Lower leg skin (tissue), 4 donors: ENCODE data around the gene ATF7IP. TPM values are rescaled to one million over a fixed set of nuclear protein-coding genes. Genes with fewer than 3 reads are reported as not detected.
"Not testable (repeated sequence)": the region's sequence is repeated elsewhere in the genome, so short reads cannot be mapped to it uniquely, and the experiment has no call there.

Experiments
- DNase-seq, 2 donors: peaks; one replicate each; pipeline ENCODE4 v3.0.0-alpha.2; 2019; ENCODE audit warnings: low spot score in 2 of 2
- H3K4me3 ChIP-seq: fragments of 200-600 bp; sonication (generic); 2 replicates; pipeline ENCODE4 v1.5.1; 2017; ENCODE audit warnings: mild to moderate bottlenecking, low read depth; ENCODE audit not compliant: poor library complexity, severe bottlenecking
- POLR2A ChIP-seq, 2 donors: fragments of 450-650 bp; IDR thresholded peaks; one replicate each; pipeline ENCODE4 v1.6.1; 2016 to 2017; ENCODE audit warnings: antibody characterized with exemption in 2 of 2, mild to moderate bottlenecking in 1 of 2, moderate library complexity in 1 of 2
- WGBS, 2 donors: methylation state at CpG; one replicate each; pipeline ENCODE4 v1.1.5; 2018; 5-methylcytosine and 5-hydroxymethylcytosine counted together
- intact Hi-C: fragments of 100-400 bp; cut with DNase I; formaldehyde crosslinking; loops from one replicate; pipeline ENCODE4 v1.15.0; 2023; ENCODE audit warnings: low total_unique reads
- total RNA-seq, 4 donors: library from RNA; depleted of rRNA; stranded (reverse); fragments of >200 nt; gene quantifications; one replicate each; pipeline ENCODE4 v1.1.0, GENCODE V29; 2016
- TF ChIP-seq, protein P1 (sequence below), 3 donors: fragments of 450-650 bp; IDR thresholded peaks; one replicate each; pipeline ENCODE4 v1.5.1; 2016; ENCODE audit warnings: antibody characterized with exemption in 3 of 3, mild to moderate bottlenecking in 3 of 3, moderate library complexity in 2 of 3

ATF7IP gene
- total RNA-seq, 4 donors from 2014 or later, result 35.3 to 49.0 (median 42.4) TPM

GRCh38 chr12:14326699-14327098 is 38.8 kb upstream of the ATF7IP start:
- intact Hi-C loops, result no loop called here
- DNase-seq, result no peak
- TF ChIP-seq, protein P1, sequence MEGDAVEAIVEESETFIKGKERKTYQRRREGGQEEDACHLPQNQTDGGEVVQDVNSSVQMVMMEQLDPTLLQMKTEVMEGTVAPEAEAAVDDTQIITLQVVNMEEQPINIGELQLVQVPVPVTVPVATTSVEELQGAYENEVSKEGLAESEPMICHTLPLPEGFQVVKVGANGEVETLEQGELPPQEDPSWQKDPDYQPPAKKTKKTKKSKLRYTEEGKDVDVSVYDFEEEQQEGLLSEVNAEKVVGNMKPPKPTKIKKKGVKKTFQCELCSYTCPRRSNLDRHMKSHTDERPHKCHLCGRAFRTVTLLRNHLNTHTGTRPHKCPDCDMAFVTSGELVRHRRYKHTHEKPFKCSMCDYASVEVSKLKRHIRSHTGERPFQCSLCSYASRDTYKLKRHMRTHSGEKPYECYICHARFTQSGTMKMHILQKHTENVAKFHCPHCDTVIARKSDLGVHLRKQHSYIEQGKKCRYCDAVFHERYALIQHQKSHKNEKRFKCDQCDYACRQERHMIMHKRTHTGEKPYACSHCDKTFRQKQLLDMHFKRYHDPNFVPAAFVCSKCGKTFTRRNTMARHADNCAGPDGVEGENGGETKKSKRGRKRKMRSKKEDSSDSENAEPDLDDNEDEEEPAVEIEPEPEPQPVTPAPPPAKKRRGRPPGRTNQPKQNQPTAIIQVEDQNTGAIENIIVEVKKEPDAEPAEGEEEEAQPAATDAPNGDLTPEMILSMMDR (IDR thresholded peaks at IDR 0.05), result no peak
- TF ChIP-seq POLR2A (IDR thresholded peaks at IDR 0.05), result no peak
- 93 to 95% methylated on average over 5 of the region's 5 CpGs for WGBS, 2 donors
- H3K4me3 ChIP-seq, result no peak overlapping the region

GRCh38 chr12:14327711-14328110 is 37.8 kb upstream of the ATF7IP start:
- TF ChIP-seq POLR2A (IDR thresholded peaks at IDR 0.05), result no peak
- TF ChIP-seq, protein P1 (IDR thresholded peaks at IDR 0.05), result no peak
- no peak for DNase-seq
- intact Hi-C loops, result no loop called here

GRCh38 chr12:14332482-14332881 is 33.0 kb upstream of the ATF7IP start:
- DNase-seq, result no peak

More at GRCh38 chr12:14327711-14328110, 37.8 kb upstream of the ATF7IP start:
- WGBS, 2 donors, result 49 to 50% methylated on average over 1 of the region's 1 CpG
- H3K4me3 ChIP-seq, result no peak overlapping the region

DNA sequence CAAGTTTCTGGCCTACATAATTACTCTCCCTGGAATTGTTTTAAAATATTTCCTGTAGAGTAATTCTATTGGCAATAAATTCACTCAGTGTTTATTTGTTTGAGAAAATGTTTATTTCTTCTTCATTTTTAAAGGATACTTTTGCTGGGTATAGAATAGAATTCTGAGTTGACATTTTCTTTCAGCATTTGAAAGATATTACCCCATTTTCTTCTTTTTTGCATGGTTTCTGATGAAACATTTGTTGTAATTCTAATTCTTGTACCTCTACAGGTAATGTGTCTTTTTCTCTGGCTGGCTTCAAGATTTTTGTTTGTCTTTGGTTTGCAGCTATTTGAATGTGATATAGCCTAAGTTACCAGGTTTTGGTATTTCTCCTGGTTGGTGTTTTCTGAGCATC is 25.1 kb upstream of the ATF7IP start:
- no peak overlapping the region for H3K4me3 ChIP-seq
- TF ChIP-seq, protein P1 (IDR thresholded peaks at IDR 0.05), result no peak
- no peak for TF ChIP-seq POLR2A (IDR thresholded peaks at IDR 0.05)
- DNase-seq, result no peak
- intact Hi-C loops, result loop anchor here (10.0 kb wide), 1 partner anchor 66 kb away; no protein-coding TSS in a partner anchor

More at GRCh38 chr12:14332482-14332881, 33.0 kb upstream of the ATF7IP start:
- no peak for TF ChIP-seq POLR2A (IDR thresholded peaks at IDR 0.05)
- no peak overlapping the region for H3K4me3 ChIP-seq
- intact Hi-C loops, result no loop called here
- 89 to 91% methylated on average over 5 of the region's 5 CpGs for WGBS, 2 donors

DNA sequence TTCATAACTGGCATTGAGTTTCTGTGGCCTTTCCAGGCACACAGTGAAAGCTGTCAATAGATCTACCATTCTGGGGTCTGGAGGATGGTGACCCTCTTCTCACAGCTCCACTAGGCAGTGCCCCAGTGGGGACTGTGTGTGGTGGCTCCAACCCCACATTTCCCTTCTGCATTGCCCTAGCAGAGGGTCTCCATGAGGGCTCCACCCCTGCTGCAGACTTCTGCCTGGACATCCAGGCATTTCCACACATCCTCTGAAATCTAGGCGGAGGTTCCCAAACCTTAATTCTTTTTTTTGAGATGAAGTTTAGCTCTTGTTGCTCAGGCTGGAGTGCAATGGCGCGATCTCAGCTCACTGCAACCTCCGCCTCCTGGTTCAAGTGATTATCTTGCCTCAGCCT is 14.0 kb upstream of the ATF7IP start:
- H3K4me3 ChIP-seq, intact Hi-C loops, DNase-seq: not testable (repeated sequence)
- 100% methylated on average over 4 of the region's 4 CpGs for WGBS, 2 donors

DNA sequence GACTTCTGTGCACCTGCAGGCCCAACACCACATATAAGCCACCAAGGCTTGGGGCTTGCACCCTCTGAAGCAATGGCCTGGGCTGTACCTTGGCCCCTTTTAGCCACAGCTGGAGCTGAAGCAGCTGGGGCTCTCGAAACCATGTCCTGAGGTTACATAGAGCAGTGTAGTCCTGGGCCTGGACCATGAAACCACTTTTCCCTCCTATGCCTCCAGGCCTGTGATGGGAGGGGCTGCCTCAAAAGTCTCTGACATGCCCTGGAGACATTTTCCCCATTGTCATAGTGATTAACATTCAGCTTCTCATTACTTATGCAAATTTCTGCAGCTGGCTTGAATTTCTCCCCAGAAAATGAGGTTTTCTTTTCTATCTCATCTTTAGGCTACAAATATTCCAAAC is 13.4 kb upstream of the ATF7IP start:
- H3K4me3 ChIP-seq, intact Hi-C loops, DNase-seq: not testable (repeated sequence)
- 90 to 100% methylated on average over 1 of the region's 1 CpG for WGBS, 2 donors

DNA sequence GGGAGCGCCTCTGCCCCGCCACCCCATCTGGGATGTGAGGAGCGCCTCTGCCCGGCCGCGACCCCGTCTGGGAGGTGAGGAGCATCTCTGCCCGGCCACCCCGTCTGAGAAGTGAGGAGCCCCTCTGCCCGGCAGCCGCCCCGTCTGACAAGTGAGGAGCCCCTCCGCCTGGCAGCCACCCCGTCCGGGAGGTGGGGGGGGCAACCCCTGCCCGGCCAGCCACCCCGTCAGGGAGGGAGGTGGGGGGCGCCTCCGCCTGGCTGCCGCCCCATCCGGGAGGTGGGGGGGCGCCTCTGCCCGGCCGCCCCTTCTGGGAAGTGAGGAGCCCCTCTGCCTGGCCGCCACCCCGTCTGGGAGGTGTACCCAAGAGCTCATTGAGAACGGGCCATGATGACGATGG is 10.8 kb upstream of the ATF7IP start:
- H3K4me3 ChIP-seq, DNase-seq, intact Hi-C loops: not testable (repeated sequence)
- WGBS, 2 donors, result 90 to 94% methylated on average over 21 to 28 of the region's 28 CpGs

GRCh38 chr12:14356147-14356546 is 9.3 kb upstream of the ATF7IP start:
- intact Hi-C loops, result no loop called here
- DNase-seq, result no peak
- TF ChIP-seq POLR2A (IDR thresholded peaks at IDR 0.05), result no peak
- TF ChIP-seq, protein P1 (IDR thresholded peaks at IDR 0.05), result no peak
- H3K4me3 ChIP-seq, result no peak overlapping the region
- WGBS, 2 donors, result 77 to 91% methylated on average over 1 of the region's 1 CpG
